Smooth muscle cell of the pulmonary artery (primary cell): ENCODE data around the gene ZNF469. TPM values are rescaled to one million over a fixed set of nuclear protein-coding genes. Genes with fewer than 3 reads are reported as not detected.

Experiments
- total RNA-seq: library from RNA; depleted of rRNA; stranded (reverse); fragments of >200 nt; gene quantifications from 2 replicates; pipeline ENCODE4 v1.2.3, GENCODE V29; 2014

Gene ZNF469
- 7.2 and 17.1 TPM in 2 replicates for total RNA-seq

GRCh38 chr16:88382491-88383400 is at the start of gene ZNF469:
Gene ZNF469, plus strand, starts transcription at chr16:88382959. Its CDS starts 44,512 bp downstream, at chr16:88427471.

Other genes starting within 250 kb of the ZNF469 start
- gene ZFPM1, start 70.3 kb downstream of the ZNF469 start, total RNA-seq: 2.0 and 2.8 TPM in 2 replicates
- gene ZC3H18, start 187.4 kb downstream of the ZNF469 start, total RNA-seq: 11.3 and 12.8 TPM in 2 replicates